Right lobe of liver (tissue), 6 donors: ENCODE data around the gene PIGA. TPM values are rescaled to one million over a fixed set of nuclear protein-coding genes. Genes with fewer than 3 reads are reported as not detected.
A peak's percentile ranks its signal among the peaks of the same experiment; 100 is the strongest.

Experiments used
- ATAC-seq, 4 donors: fragments of 200-7000 bp; cut with Tn5 transposase; one replicate each; pipeline ENCODE4 v1.9.1; 2020; ENCODE audit warnings: mild to moderate bottlenecking in 4 of 4, moderate library complexity in 4 of 4
- DNase-seq, 3 donors: peaks; one replicate each; pipeline ENCODE4 v3.0.0-alpha.2; 2020
- H3K27ac ChIP-seq, 3 donors: fragments of 200-600 bp; one replicate each; pipeline ENCODE4 v1.8.0; 2022
- H3K27me3 ChIP-seq, 2 donors: fragments of 200-600 bp; one replicate each; pipeline ENCODE4 v1.8.0; 2022
- H3K36me3 ChIP-seq, 4 donors: fragments of 200-600 bp; sonication (generic) in 1 of 4; one replicate each; pipeline versions ENCODE4 v1.5.1 to v1.8.0; 2017 to 2022; ENCODE audit warnings: control low read depth in 1 of 4
- H3K4me1 ChIP-seq, 4 donors: fragments of 200-600 bp; sonication (generic) in 1 of 4; one replicate each; pipeline versions ENCODE4 v1.5.1 to v1.8.0; 2017 to 2022; ENCODE audit warnings: control low read depth in 1 of 4
- H3K4me3 ChIP-seq, 3 donors: fragments of 200-600 bp; one replicate each; pipeline ENCODE4 v1.8.0; 2022
- H3K9me3 ChIP-seq, 4 donors: fragments of 200-600 bp; sonication (generic) in 1 of 4; one replicate each; pipeline versions ENCODE4 v1.5.1 to v1.8.0; 2017 to 2022; ENCODE audit warnings: control low read depth in 1 of 4
- POLR2A ChIP-seq: fragments of 450-650 bp; IDR thresholded peaks from one replicate; pipeline ENCODE4 v1.6.1; 2017; ENCODE audit warnings: antibody characterized with exemption, mild to moderate bottlenecking
- WGBS: methylation state at CpG from one replicate; pipeline ENCODE4 v1.1.6; 2018; ENCODE audit warnings: low coverage, low lambda C conversion rate; ENCODE audit not compliant: insufficient coverage; ENCODE audit errors: missing lambda C conversion rate; 5-methylcytosine and 5-hydroxymethylcytosine counted together
- intact Hi-C, 2 donors: fragments of 100-400 bp; cut with DNase I; formaldehyde crosslinking; loops; one replicate each; pipeline versions ENCODE4 v1.11.2 to v1.14.1; 2022
- total RNA-seq, 6 experiments: library from RNA; depleted of rRNA in 2 of 6; stranded (reverse); fragments of >200 nt in 2 of 6; fragmentation: NEBNext Ultra II Directional in 3 of 6; extraction: Animal tissue kit (Norgen Biotek cat#: 25700) in 3 of 6; gene quantifications; one replicate each; pipeline versions ENCODE4 v1.1.0 to v1.2.4, GENCODE V29; 2016 to 2023
- TF ChIP-seq, protein P1 (sequence below), 4 donors: fragments of 200-600 bp in 3 of 4; fragments of 450-650 bp in 1 of 4; IDR thresholded peaks; one replicate each; pipeline versions ENCODE4 v1.5.1 to v1.8.0; 2016 to 2022; ENCODE audit warnings: antibody characterized with exemption in 4 of 4, mild to moderate bottlenecking in 2 of 4
- donor health status: DM: no; HTN: yes; CAD: no.
- donor health status: DM: no; HTN: no; CAD: no.
- donor health status: DM: no; HTN: no; CAD: no.
- donor health status: DM: no; HTN: yes; CAD: no.
- donor health status: DM: no; HTN: yes; CAD: no.

Gene PIGA
- total RNA-seq, 6 experiments from 2014 or later = 4.8 to 12.5 (median 7.3) TPM

DNA sequence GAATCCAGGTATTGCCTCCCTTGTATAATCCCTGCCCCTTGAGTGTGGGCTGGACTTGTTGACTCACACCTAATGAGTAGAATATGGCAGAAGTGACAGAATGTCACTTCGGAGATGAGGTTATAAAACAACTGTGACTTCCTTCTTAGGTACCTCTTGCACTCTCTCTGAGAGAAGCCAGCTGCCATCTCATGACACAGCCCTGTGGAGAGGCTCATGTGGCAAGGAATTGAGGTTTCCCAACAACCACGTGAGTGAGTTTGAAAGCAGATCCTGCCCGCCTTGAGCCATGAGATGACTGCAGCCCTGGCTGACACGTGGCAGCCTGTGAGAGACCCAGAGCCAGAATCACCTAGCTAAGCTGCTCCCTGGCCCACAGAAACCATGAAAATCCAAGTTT, 33.4 kb downstream of the PIGA start:
- ATAC-seq (peak; percentile 37 to 52 (median 49)), DNase-seq (peak in 2 of 3 donors; percentile 35 to 44)
- H3K4me3 ChIP-seq = no peak overlapping the region
- H3K27ac ChIP-seq = no peak overlapping the region
- intact Hi-C loops = no loop called here
- H3K36me3 ChIP-seq = no peaks in the 10 kb centered on the region
- 34% methylated on average over 3 of the region's 4 CpGs for WGBS
- H3K27me3 ChIP-seq = no peaks in the 10 kb centered on the region
- TF ChIP-seq POLR2A = no peak
- TF ChIP-seq, protein P1, sequence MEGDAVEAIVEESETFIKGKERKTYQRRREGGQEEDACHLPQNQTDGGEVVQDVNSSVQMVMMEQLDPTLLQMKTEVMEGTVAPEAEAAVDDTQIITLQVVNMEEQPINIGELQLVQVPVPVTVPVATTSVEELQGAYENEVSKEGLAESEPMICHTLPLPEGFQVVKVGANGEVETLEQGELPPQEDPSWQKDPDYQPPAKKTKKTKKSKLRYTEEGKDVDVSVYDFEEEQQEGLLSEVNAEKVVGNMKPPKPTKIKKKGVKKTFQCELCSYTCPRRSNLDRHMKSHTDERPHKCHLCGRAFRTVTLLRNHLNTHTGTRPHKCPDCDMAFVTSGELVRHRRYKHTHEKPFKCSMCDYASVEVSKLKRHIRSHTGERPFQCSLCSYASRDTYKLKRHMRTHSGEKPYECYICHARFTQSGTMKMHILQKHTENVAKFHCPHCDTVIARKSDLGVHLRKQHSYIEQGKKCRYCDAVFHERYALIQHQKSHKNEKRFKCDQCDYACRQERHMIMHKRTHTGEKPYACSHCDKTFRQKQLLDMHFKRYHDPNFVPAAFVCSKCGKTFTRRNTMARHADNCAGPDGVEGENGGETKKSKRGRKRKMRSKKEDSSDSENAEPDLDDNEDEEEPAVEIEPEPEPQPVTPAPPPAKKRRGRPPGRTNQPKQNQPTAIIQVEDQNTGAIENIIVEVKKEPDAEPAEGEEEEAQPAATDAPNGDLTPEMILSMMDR (IDR thresholded peaks at IDR 0.05) = no peak
- no peaks in the 10 kb centered on the region for H3K9me3 ChIP-seq
- peaks cover 0 to 20% (median 3%) of the 10 kb centered on the region in 4 donors for H3K4me1 ChIP-seq

DNA sequence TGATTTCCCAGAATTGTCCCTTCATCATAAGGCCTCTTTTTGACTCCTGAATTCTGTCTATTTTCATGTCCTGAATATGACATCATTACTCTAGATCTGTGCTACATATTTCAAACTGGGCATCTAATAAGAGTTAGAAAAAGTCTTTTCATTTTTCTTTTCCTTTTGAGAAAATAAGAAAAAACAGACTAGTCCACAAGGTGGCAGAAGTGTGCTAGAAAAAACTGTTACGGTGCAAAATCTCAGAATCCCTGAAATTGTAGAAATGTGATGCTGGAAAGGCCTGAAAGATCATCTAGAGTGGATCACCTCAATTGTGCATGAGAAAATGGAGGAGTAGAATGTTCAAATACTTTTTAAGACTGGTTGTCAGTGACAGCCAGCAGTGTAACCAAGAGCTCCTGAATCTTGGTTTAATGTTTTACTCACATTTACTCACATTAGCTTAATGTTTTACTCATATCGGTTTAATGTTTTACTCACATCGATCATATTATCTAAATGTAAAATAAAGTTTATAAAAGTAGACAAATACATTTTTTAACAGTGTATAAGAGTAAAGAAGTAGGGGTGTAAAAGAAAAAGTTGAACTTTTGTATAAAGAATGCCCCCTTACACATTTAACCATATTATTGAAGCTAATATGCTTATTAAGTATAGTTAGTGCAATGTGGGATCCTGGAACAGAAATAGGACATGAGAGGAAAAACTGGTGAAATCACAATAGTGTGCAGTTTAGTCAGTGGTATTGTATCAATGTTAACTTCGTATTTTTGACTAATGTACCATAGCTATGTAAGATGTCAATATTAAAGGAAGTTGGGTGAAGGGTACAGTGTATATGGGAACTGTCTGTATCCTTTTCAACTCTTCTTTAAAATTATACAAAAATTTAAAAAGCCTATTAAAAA, 35.1 kb downstream of the PIGA start:
- intact Hi-C loops = no loop called here
- Histone ChIP-seq H3K9me3 (no peaks in the 10 kb centered on the region), H3K27me3 (no peaks in the 10 kb centered on the region), H3K4me3 (no peak overlapping the region), H3K4me1 (peaks cover 0 to 20% (median 3%) of the 10 kb centered on the region in 4 donors), H3K27ac (peak overlapping the region; percentile 22 to 59 (median 52)), H3K36me3 (no peaks in the 10 kb centered on the region)
- peak; percentile 47 for TF ChIP-seq POLR2A
- TF ChIP-seq, protein P1 (IDR thresholded peaks at IDR 0.05) = peak; percentile 45 to 54 (median 48)
- 24% methylated on average over 4 of the region's 4 CpGs for WGBS
- ATAC-seq (peak; percentile 75 to 90 (median 77)), DNase-seq (no peak)

DNA sequence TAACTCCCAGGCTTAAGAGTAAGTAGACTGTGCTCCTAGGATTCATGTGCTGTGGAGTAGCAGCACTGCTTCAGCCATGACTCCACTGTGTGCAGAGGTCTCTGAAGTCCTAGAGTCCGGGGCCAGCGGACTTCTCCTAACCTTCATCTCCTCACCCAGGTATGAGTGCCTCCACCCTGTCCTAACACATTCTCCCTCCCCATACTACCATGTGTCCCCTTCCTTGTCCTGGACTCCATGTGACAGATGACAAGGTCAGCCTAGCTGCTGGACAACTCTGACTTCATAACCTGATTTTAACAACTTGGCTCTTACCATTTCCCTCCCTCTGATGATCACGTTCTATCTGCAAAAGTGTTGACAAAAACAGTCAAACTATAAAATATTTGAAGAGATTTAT, 36.5 kb downstream of the PIGA start:
- no peaks in the 10 kb centered on the region for H3K36me3 ChIP-seq
- 69% methylated on average over 3 of the region's 3 CpGs for WGBS
- TF ChIP-seq, protein P1 (IDR thresholded peaks at IDR 0.05) = no peak
- TF ChIP-seq POLR2A = no peak
- H3K4me3 ChIP-seq = no peak overlapping the region
- intact Hi-C loops = no loop called here
- no peaks in the 10 kb centered on the region for H3K9me3 ChIP-seq
- no peaks in the 10 kb centered on the region for H3K27me3 ChIP-seq
- peaks cover 0 to 20% (median 3%) of the 10 kb centered on the region in 4 donors for H3K4me1 ChIP-seq
- DNase-seq (no peak), ATAC-seq (peak in 1 of 4 donors; percentile 10)
- H3K27ac ChIP-seq = peak overlapping the region in 2 of 3 donors; percentile 52 to 59

DNA sequence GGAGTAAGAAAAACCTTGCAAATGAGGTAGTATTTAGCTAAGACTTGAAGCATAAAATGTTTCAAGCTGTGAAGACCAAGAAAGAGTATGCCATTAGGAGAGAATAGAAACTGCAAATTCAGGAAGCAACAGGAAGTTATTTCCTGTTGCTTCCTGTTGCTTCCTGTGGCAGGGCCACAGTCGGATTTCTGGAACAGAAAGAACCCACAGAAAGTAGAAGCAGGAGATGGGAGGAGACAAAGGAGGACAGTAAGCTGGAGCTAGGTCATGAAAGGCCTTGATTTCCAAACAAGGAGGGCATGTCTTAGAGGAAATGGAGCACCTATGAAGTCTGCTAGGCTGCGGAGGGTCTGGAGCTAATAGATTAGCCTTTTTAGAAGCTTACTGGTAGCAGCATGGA, 37.1 kb downstream of the PIGA start:
- peaks cover 0 to 20% (median 3%) of the 10 kb centered on the region in 4 donors for H3K4me1 ChIP-seq
- no peaks in the 10 kb centered on the region for H3K9me3 ChIP-seq
- intact Hi-C loops = no loop called here
- no peak for DNase-seq
- no peak overlapping the region for H3K27ac ChIP-seq
- no peaks in the 10 kb centered on the region for H3K36me3 ChIP-seq
- H3K4me3 ChIP-seq = no peak overlapping the region
- ATAC-seq = peak; percentile 10 to 43 (median 27)
- WGBS = 22% methylated on average over 2 of the region's 2 CpGs
- H3K27me3 ChIP-seq = no peaks in the 10 kb centered on the region
- TF ChIP-seq POLR2A = no peak

DNA sequence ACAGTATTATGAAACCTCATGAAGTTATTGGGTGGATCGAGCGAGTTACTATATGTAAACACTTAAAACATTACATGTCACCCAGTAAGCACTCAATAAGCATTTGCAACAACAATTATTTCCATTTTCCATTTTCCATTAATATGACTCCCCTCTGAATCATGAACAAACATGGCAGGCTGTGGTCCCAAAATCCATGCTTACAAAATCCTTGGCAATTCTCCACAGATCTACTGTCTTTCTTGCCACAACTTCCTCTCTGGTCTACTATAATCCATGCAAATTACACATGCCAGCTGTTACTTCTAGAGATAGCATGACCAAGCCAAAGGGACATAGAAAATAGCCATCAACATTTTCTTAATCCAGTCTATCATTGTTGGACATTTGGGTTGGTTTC, 41.9 kb downstream of the PIGA start:
- ATAC-seq (no peak), DNase-seq (no peak)
- Histone ChIP-seq H3K4me3 (no peak overlapping the region), H3K36me3 (no peaks in the 10 kb centered on the region), H3K27me3 (no peaks in the 10 kb centered on the region), H3K4me1 (no peaks in the 10 kb centered on the region), H3K27ac (no peak overlapping the region), H3K9me3 (no peaks in the 10 kb centered on the region)
- no peak for TF ChIP-seq POLR2A
- TF ChIP-seq, protein P1 (IDR thresholded peaks at IDR 0.05) = no peak
- intact Hi-C loops = no loop called here
- 75% methylated on average over 2 of the region's 2 CpGs for WGBS
